ENCODE data around the gene PFN1.

The PFN1 gene

DNA sequence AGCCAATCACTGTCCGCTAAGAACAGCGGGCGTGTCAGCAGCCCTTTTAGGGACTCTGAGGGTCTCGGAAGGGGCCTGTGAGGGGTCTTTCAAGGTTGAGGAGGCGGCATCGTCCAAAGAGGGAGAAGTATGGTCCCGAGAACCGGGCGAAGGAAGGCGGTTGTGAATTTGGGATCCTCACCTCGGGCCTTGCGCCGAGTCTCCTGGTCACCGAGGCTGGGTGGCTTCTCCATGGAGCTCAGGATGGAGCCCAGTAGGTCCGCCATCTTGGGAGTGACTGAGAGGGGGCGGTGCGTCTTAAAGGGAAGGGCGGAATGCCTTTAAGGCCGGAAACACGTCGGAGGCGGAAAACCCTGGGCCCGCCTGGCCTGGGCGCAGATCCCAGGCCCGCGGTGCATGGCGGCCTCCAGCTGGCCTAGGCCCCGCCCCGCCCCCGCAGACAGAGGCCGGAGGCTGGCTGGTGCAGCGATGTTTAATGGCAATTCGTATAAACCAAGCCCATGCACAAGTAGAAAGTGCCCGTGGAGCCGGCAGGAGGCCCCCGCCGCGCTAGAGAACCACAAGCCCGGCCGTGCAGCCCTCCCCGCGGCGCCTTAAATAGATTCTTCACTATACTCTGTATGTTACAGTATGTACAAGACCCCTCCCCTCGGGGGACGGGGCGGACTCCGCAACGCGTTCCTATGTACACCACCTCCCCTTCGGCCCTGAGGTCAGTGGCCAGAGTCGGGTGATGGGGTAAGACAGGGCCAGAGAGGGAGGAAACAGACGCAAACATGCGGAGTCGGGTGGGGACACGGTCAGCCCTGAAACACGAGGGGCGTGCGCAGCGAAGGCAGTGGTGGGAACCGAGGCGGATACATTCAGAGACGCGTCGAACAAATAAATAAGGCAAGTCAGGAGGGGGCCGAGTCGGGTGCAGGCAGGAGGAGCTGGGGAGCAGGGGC, 19.5 kb upstream of the PFN1 start, which contains the start of gene SPAG7:
SPAG7 (minus strand) TSS at position 279 of the 947 bp plus-strand sequence; CDS start at position 266, 13 bp downstream.
- DNase-seq (ENCODE audit: low spot score) = peak; percentile 96

DNA sequence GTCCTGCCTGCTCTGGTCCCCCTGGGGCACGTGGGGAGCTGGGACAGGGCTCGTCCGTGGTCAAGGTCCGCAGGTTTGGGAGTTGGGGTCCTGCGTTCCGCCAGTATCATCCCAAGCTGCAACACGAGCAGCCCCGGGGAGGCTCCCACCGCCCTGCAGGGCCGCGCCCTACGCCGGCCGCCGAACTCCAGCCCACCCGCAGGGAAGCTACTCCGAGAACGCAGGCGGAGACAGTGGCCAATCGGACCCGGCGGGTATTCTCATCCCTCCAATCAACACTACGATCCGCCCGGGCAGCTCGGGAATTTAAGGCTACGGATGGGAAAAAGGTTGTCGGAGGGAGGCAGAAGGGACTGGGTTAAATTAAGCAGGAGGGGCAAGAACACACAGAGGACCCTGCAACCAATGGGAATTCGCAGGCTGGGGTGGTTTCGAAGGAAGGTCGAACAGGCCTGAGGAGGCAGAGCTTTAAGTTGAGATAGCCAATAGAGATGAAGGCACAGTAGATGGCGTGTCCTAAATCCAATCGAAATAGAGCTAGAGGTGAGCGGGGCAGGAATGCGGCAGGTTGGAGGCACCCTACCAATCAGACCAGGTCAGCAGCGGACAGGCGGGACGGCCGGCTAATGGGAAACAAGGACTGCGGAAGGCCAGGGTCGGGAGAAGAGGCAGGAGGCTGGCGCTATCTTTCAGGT, 18.7 kb upstream of the PFN1 start:
- peak; percentile 99 for DNase-seq (ENCODE audit: low spot score)

DNA sequence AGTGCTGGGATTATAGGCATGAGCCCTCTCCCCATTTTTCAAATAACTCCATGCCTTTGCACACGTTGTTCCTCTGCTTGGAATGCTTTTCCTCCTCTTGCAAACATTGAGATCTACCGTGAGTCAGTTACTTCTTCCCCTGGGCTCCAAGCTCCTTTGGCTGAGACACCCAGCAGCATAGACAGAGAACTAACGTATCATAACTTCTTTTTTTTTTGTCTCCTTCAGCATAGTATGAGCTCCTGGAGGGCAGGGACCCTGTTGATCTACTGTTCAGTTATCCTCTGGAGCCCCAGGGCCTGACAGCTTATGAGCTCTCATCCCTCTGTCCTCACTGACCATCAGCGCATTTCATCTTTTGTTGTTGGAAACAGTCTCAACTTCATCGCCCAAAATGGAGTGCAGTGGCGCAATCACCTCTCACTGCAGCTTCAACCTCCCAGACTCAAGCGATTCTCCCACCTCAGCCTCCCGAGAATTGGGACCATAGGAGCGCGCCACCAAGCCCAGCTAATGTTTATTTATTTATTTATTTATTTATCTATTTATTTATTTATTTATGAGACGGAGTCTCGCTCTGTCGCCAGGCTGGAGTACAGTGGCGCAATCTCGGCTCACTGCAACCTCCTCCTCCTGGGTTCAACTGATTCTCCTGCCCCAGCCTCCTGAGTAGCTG, 17.1 kb upstream of the PFN1 start:
- no peak for DNase-seq (ENCODE audit: low spot score)

DNA sequence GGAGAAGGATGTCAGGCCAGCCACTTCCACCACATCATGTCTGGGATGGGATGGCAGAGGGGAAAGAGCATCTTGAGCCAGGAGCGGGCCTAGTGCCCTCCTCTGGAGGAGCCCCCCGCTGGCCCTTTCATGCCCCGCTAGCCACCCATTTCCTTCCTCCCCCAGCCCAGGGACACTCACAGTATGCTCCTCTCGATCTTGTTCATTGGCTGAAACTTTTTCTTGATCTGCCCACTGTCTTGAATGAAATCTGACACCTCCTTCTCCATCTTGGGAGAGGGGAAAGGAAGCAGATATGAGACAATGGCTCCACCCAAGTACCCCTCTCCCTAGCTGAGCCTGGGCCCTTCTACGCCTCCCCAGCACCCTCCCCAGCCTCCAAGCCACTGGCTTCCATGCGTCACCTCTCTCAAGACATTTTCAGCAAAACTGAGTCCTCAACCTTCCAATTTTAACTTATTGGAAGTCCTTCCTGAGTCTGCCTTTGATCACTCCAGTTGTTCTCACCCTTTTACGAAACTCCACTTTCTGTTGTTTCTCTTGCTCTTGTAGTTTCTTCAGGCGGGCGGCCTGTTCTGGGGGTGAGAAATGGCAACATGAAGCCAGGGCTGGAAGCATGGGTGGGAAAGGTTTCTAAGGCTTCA, 12.1 kb upstream of the PFN1 start:
- DNase-seq (ENCODE audit: low spot score) = no peak

DNA sequence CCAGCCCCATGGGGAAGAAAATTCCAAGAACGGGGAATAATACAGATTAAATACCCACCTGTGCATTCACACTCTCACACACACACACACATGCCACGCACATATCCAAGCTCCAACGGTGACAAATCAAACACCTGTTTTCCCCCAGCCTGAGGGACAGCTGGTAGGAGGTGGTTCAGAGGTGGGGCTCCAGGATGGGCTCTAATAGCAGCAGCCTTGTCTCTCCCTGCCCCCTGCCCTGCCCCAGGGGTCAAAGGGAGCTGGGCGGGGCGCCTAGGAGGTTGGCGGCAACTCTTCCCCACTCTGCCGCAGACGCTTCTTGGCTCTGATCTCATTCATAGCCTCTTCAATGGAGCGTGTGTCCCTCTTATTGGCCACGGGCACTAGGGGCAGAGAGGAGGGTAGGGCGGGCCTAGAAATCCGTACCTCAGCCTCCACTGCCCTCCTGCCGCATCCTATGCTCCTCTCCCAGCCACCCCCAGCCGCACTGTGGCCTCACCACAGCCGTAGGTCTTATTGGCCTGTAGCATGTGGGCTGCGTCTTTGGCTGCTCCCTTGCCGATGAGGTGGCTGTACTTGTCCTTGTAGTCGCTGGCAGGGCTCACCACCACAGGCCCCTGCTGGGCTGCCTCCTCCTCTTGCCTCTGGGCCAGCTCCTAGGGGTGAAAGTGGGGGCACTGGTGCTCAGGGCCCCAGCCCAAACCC, 11.1 kb upstream of the PFN1 start:
- no peak for DNase-seq (ENCODE audit: low spot score)

DNA sequence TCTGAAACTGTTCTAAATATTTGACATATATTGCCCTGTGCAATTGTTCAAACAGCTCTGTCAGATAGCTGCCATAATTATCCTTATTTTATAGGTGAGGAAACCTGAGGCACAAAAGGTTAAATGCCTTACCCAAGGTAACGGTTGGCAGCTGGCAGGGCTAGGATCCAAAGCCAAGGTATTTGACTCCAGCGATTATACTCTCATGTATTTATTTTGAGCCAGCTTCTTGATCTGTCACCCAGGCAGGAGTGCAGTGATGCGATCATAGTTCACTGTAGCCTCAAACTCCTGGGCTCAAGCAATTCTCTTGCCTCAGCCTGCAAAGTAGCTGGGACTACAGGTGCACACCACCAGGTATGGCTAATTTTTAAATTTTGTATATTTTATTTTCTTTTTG, 9.8 kb upstream of the PFN1 start:
- DNase-seq (ENCODE audit: low spot score) = no peak

DNA sequence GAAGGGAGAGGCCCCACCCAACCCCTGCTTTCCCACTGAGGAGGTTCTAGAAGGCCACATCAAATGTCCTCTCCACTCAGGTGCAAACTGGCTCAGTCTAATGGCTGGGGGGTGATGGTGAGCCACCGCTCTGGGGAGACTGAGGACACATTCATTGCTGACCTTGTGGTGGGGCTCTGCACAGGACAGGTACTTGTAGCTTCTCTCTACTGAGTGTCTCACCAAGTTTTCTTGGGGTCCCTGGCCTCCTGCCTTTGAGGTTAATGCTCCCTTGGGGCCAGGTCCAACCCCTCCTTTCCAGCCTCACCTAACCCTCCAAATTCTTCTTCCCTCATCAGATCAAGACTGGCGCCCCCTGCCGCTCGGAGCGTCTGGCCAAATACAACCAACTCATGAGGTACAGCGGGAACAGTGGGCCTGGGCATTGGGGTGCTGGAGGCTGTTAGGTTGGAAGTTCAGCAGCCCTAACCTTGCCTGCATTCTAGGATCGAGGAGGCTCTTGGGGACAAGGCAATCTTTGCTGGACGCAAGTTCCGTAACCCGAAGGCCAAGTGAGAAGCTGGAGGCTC, 8.2 kb upstream of the PFN1 start:
- DNase-seq (ENCODE audit: low spot score) = peak; percentile 44

DNA sequence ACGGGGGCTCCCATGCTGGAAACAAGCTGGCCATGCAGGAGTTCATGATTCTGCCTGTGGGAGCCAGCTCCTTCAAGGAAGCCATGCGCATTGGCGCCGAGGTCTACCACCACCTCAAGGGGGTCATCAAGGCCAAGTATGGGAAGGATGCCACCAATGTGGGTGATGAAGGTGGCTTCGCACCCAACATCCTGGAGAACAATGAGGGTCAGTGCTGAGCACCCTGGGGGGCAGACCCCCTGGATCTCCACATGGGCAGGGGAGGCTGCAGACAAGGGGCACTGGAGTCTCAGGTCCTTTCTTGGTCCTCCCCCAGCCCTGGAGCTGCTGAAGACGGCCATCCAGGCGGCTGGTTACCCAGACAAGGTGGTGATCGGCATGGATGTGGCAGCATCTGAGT, 6.8 kb upstream of the PFN1 start:
- DNase-seq (ENCODE audit: low spot score) = no peak

DNA sequence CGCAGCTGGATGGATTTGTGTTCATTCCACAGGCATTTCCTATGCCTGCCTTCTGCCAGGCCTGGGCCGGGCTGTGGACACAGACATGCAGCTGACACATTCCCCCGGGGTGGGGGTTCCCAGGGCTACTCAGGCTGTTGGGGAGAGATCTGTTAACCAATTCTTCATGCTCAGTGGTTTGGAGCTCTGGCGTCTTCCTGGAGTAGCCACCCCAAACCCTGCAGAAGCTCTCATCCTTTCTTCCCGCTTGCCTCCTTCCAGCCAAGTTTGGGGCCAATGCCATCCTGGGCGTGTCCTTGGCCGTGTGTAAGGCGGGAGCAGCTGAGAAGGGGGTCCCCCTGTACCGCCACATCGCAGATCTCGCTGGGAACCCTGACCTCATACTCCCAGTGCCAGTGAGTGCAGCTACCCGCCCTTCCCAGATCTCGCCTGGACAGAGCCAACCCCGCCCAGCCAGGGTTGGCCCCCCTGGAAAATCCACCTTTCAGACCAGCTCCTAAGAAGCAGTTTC, 5.2 kb upstream of the PFN1 start:
- no peak for DNase-seq (ENCODE audit: low spot score)

DNA sequence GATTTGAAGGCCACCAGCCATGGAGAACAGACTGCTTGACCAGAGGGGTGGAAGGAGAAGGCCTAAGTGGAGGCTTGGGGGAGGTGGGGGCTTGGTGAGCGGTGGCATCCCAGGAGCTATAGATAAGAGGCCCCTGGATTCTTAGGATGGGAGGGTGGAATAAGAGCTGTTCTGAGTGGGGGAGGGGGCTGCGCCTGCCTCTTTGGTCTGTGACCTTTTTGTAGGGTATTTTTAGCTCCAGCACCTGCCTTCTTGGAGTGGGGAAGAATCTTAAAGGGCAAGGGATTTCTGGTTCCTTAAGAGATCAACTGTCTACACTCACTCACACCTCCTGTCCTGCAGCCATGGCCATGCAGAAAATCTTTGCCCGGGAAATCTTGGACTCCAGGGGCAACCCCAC, 3.2 kb upstream of the PFN1 start:
- no peak for DNase-seq (ENCODE audit: low spot score)

DNA sequence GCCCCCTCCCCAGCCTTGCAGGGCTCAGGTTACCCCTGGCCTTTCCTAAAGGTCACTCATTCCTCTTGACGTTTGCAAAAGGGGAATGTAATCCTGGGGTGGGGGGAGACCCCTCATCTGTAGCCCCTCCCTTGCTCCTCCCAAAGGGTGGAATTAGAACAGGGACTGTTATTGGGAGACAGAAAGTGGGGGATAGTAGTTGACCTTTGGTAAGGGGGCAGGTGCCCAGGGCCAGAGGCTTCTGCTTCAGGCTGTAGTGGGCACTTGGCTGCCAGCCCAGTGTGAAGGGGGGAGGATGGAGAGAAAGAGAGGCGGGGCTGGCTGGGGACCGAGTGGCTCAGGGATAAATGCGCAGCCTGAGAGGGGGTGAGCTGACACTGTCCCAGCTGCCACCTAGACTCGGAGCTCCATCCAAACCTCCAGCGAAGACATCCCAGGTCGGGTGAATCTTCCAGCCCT, 2.4 kb upstream of the PFN1 start, which contains the start of gene ENO3:
ENO3 (plus strand) TSS at position 374 of the 459 bp plus-strand sequence. CDS start 711 bp downstream, outside the sequence.
- no peak for DNase-seq (ENCODE audit: low spot score)

DNA sequence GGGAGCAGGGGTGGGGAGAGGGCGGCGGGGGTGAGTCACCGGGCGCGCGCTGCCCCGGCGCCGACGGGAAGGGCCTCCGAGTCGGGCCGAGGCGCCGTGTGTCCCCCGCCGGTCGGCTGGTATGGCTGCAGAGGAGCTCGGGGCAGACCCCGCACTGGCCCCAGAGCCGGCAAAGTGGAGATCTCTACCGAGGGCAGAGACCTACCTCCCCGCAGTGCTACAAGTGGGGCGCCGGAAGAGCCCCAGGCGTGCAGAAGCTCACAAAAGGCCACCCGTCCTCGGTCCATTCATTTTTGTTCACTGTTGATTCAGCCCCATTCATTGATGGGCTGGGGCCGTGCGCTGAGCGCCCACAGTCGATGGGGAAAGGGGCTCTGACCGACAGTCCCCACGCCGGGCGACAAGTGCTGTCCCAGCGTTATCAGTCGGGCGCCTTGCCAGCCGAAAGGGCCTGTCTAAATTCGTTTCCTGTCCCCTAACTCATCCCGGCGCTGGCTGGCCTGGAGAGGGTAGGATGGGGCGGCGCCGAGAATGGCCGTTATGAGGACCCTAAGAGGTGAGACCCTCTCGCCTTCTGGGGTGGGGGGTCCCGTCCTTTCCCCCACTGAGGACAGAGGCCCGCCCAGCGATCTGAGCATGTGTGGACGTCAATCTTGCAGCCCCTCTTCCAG, 1.9 kb upstream of the PFN1 start:
- DNase-seq (ENCODE audit: low spot score) = no peak

DNA sequence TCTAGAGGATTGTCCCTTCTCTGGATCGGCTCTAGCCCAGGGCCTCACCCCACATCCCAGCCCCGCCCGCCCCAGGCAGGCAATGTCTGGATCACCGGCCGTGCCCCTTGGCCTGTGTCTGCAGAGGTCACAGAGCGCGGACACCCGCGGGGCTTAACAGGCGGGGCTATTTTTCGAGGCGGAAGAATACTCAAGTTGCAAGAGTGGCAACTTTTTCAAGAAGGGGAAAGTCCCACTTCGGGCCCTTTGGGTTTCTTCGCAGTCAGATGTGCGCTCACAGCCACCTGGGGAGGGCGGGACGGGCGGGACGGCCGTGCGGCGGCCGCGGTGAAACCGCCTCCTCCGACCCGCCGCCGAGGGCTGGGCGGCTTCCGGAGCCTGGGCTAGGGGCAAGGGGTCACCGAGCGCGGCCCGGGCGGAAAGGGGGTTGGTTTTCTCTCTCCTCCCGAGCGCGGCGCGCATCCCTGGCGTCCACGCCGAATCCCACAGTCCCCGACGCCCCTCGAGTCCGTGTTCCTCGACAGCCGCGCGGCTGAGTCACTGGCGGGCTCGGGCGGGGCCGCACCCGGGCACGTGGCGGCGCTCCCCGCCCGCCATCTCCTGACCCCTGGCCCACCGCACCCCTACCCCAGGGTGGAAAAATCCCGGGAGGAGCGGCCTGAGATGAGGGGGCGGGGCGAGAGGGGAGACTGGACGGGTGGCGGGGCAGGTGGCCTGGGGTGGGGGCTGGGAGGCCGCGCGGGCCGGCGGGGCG, 1.2 kb upstream of the PFN1 start:
- DNase-seq (ENCODE audit: low spot score) = peak; percentile 88

DNA sequence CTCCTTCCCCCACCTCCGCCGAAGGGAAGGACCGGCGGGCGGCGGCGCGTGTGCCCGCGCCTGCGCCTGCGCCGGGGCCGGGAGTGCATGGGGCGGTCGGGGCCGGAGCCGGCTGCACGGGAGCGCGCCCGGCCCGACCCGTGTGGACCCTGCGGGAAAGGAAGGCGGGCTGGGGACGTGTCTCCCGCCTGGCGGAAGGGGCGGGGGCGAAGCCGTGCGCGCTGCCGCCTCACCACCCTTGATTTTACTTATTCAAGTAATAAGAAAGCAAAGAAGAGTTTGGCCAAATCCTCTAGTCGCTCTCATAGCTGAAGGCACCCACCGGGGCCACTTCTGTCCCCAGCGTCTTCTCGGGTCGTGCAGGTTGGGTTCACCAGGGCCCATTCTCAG, 596 bp upstream of the PFN1 start:
- peak; percentile 71 for DNase-seq (ENCODE audit: low spot score)

DNA sequence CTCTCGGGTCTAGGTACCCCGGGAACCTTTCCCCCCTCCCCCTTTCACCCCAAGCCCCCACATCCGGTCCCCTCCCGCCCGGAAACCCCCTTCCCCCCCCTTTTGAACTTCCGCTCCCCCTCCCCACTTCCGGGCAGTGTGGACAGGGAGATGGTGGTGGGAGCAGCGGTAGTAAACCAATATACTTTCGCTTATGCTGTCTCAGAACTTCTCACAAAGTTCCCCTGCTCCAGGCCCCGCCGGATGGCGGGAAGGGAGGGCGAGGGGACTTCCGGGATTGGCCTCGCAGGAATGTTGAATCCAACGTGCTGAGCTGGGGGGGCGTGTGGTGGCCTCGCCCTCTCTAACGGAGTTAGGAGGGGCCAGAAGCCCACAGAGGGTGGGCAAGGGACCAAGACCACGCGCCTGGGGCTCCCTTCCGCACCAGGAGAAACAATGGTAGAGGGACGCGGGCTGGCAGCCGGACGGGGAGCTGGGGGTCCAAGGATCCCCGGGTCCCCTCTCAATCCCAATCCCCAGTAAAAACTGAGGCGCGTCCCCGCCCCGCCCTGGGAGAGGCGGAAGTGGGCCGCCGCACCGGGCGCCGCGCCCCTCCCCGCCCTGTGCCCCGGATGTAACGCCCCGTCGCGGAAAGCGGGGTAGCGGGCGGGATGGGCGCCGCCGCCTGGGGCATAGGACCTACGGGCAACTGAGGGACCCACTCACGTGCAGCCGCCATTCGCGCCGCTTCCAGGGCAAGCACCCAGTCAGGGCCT, 742 bp downstream of the PFN1 start:
- DNase-seq (ENCODE audit: low spot score) = peak; percentile 60

DNA sequence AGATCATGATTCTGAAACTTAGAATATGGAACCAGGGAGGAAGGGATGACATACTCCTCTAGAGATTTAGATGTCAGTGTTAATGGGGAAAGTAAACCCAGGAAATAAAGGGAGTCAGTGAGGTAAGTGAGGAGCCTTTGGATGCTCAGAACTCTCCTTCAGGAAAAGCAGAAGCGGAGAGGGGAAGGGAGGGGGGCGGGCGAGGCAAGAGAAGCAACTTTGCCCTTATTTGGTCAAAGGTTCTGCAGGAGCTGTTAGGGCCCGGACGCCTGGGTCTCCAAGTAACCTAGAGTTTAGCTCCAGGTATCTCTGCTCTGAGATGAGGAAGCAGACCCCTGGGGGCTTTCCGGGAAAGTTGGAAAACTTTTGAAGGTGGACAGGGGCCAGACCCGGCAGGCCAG, 1.3 kb downstream of the PFN1 start:
- no peak for DNase-seq (ENCODE audit: low spot score)

DNA sequence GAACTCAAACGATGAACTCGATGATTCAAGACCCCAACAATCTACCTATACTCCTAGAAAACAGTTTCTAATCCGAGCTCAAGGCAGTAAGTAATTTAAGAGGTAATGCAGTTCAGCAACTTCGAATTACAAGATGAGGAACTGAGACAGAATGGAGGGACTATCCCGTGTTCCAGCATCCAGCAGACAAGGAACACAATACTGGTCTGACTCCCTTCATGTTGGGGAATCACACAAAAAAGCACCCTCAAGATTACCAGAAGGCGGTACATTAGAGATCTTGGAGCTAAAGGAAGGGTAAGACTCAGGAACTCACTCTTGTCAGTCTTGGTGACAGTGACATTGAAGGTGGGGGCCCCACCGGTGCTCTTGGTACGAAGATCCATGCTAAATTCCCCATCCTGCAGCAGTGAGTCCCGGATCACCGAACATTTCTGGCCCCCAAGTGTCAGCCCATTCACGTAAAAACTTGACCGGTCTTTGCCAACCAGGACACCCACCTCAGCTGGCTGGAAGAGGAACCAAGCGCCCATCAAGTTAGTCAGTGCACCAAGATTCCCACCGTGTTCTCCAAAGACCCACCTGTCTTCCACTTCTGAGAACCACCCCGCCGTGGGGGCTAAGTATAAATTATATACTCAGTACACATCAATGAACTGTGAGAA, 1.9 kb downstream of the PFN1 start:
- no peak for DNase-seq (ENCODE audit: low spot score)

DNA sequence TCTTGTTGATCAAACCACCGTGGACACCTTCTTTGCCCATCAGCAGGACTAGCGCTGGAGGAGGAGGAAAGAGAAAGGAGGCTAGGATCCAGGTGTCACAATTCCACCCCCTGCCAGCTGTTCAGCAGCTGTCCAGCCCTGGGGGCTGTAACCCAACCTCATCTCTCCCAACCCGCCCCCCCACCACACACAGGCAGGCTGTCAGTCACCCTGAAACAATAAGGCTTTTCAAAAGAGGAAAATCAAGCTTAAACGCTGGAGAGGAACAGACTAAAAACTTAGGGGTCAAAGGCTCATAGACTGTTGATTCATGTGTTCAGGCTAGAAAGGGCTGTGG, 2.4 kb downstream of the PFN1 start:
- DNase-seq (ENCODE audit: low spot score) = no peak
